Measurements from ENCODE around the gene TYMS.
A peak's percentile ranks its signal among the peaks of the same experiment; 100 is the strongest.

Gene TYMS

GRCh38 chr18:657311-658000, at the start of gene TYMS:
Gene TYMS, plus strand, starts transcription at chr18:657653. Its CDS starts 90 bp downstream, at chr18:657743.
- no peak for DNase-seq (ENCODE audit: low read depth in 1 of 2, low spot score in 1 of 2)

- no peak for DNase-seq (ENCODE audit: low read depth in 1 of 2, low spot score in 1 of 2)
Observed at GRCh38 chr18:607930-608329, 49.5 kb upstream of the TYMS start.

- DNase-seq (ENCODE audit: low read depth in 1 of 2, low spot score in 1 of 2) = no peak
Observed at GRCh38 chr18:610214-610928, 47.1 kb upstream of the TYMS start.

- DNase-seq (ENCODE audit: low read depth in 1 of 2, low spot score in 1 of 2) = no peak
Observed at GRCh38 chr18:612156-612555, 45.3 kb upstream of the TYMS start.

GRCh38 chr18:614193-614592, 43.3 kb upstream of the TYMS start:
- no peak for DNase-seq (ENCODE audit: low read depth in 1 of 2, low spot score in 1 of 2)

- no peak for DNase-seq (ENCODE audit: low read depth in 1 of 2, low spot score in 1 of 2)
Observed at GRCh38 chr18:615092-615521, 42.3 kb upstream of the TYMS start.

GRCh38 chr18:615773-616172, 41.7 kb upstream of the TYMS start:
- DNase-seq (ENCODE audit: low read depth in 1 of 2, low spot score in 1 of 2) = no peak

- no peak for DNase-seq (ENCODE audit: low read depth in 1 of 2, low spot score in 1 of 2)
Observed at GRCh38 chr18:616380-616995, 41.0 kb upstream of the TYMS start.

GRCh38 chr18:617970-618504, 39.4 kb upstream of the TYMS start:
- no peak for DNase-seq (ENCODE audit: low read depth in 1 of 2, low spot score in 1 of 2)

GRCh38 chr18:618618-619017, 38.8 kb upstream of the TYMS start:
- DNase-seq (ENCODE audit: low read depth in 1 of 2, low spot score in 1 of 2) = no peak

- DNase-seq (ENCODE audit: low read depth in 1 of 2, low spot score in 1 of 2) = no peak
Observed at GRCh38 chr18:621291-622043, 36.0 kb upstream of the TYMS start.

- no peak for DNase-seq (ENCODE audit: low read depth in 1 of 2, low spot score in 1 of 2)
Observed at GRCh38 chr18:622289-622688, 35.2 kb upstream of the TYMS start.

GRCh38 chr18:623761-624620, 33.5 kb upstream of the TYMS start:
- peak; percentile 18 to 31 for DNase-seq (ENCODE audit: low read depth in 1 of 2, low spot score in 1 of 2)

GRCh38 chr18:627231-627630, 30.2 kb upstream of the TYMS start:
- no peak for DNase-seq (ENCODE audit: low read depth in 1 of 2, low spot score in 1 of 2)

GRCh38 chr18:629269-630150, 27.9 kb upstream of the TYMS start:
- DNase-seq (ENCODE audit: low read depth in 1 of 2, low spot score in 1 of 2) = no peak

GRCh38 chr18:631560-631959, 25.9 kb upstream of the TYMS start:
- no peak for DNase-seq (ENCODE audit: low read depth in 1 of 2, low spot score in 1 of 2)

- DNase-seq (ENCODE audit: low read depth in 1 of 2, low spot score in 1 of 2) = no peak
Observed at GRCh38 chr18:634551-635045, 22.9 kb upstream of the TYMS start.

GRCh38 chr18:635171-635570, 22.3 kb upstream of the TYMS start:
- DNase-seq (ENCODE audit: low read depth in 1 of 2, low spot score in 1 of 2) = no peak

- no peak for DNase-seq (ENCODE audit: low read depth in 1 of 2, low spot score in 1 of 2)
Observed at GRCh38 chr18:641224-641623, 16.2 kb upstream of the TYMS start.

Measured in stimulated activated CD4-positive, alpha-beta T cell treated with anti-CD3 and anti-CD28 coated beads, Interleukin-15, amount 100 ng/mL, for 1 hour (primary cell).